HG02642 (cell line): ENCODE measurements around the gene HMGN4.
"Not testable (repeated sequence)": the region's sequence is repeated elsewhere in the genome, so short reads cannot be mapped to it uniquely, and the experiment has no call there.

Experiments
- ATAC-seq: cut with Tn5 transposase; IDR thresholded peaks from one replicate; pipeline ENCODE4 v1.9.1; 2021; ENCODE audit warnings: mild to moderate bottlenecking; ENCODE audit not compliant: unreplicated experiment, poor library complexity

HMGN4 gene

GRCh38 chr6:26537846-26538571 is at the start of gene HMGN4:
Gene HMGN4 (plus strand): TSS chr6:26538366. CDS start chr6:26545207, 6,841 bp downstream.
- ATAC-seq: peak; percentile 66

- no peak for ATAC-seq
Measured at GRCh38 chr6:26489996-26490964, 47.9 kb upstream of the HMGN4 start.

- ATAC-seq: no peak
Measured at GRCh38 chr6:26491604-26492003, 46.6 kb upstream of the HMGN4 start.

GRCh38 chr6:26493258-26493657 is 44.9 kb upstream of the HMGN4 start:
- ATAC-seq: no peak

- ATAC-seq: no peak
Measured at GRCh38 chr6:26494117-26494516, 44.0 kb upstream of the HMGN4 start.

GRCh38 chr6:26495281-26495680 is 42.9 kb upstream of the HMGN4 start:
- ATAC-seq: no peak

- ATAC-seq: no peak
Measured at GRCh38 chr6:26497610-26498009, 40.6 kb upstream of the HMGN4 start.

- ATAC-seq: no peak
Measured at GRCh38 chr6:26500102-26500501, 38.1 kb upstream of the HMGN4 start, which contains the start of gene BTN1A1. Gene BTN1A1 (plus strand): TSS chr6:26500303. CDS start chr6:26501287, 984 bp downstream.

- ATAC-seq: no peak
Measured at GRCh38 chr6:26501482-26501986, 36.6 kb upstream of the HMGN4 start.

- ATAC-seq: no peak
Measured at GRCh38 chr6:26502165-26502564, 36.0 kb upstream of the HMGN4 start.

- no peak for ATAC-seq
Measured at GRCh38 chr6:26502626-26503025, 35.5 kb upstream of the HMGN4 start.

- no peak for ATAC-seq
Measured at GRCh38 chr6:26507658-26508057, 30.5 kb upstream of the HMGN4 start.

GRCh38 chr6:26511033-26511432 is 27.1 kb upstream of the HMGN4 start:
- not testable (repeated sequence) for ATAC-seq

GRCh38 chr6:26514984-26515383 is 23.2 kb upstream of the HMGN4 start:
- no peak for ATAC-seq

- ATAC-seq: no peak
Measured at GRCh38 chr6:26516481-26517427, 21.4 kb upstream of the HMGN4 start.

GRCh38 chr6:26519359-26519758 is 18.8 kb upstream of the HMGN4 start:
- ATAC-seq: no peak

- ATAC-seq: peak; percentile 35
Measured at GRCh38 chr6:26520237-26520849, 17.8 kb upstream of the HMGN4 start.

- ATAC-seq: peak; percentile 66
Measured at GRCh38 chr6:26520850-26521599, 17.1 kb upstream of the HMGN4 start.
